K562 (cell line): Measurements from ENCODE around the gene TUBB4B. TPM values are rescaled to one million over a fixed set of nuclear protein-coding genes. Genes with fewer than 3 reads are reported as not detected.

Experiments
- AFF4 ChIP-seq: sonication (generic); formaldehyde crosslinking; IDR thresholded peaks from 2 replicates; pipeline ENCODE4 v1.8.0; 2023; ENCODE audit warnings: mild to moderate bottlenecking, missing genetic modification reagents
- BRF2 ChIP-seq: IDR thresholded peaks from 3 replicates; pipeline ENCODE4 v1.6.1; 2011; ENCODE audit warnings: borderline replicate concordance, mild to moderate bottlenecking; ENCODE audit not compliant: insufficient read length, insufficient read depth
- DMBX1 ChIP-seq: fragments of 250-450 bp; sonication (Bioruptor Pico); IDR thresholded peaks from 2 replicates; pipeline ENCODE4 v1.8.0; 2022; ENCODE audit warnings: inconsistent platforms, mild to moderate bottlenecking, moderate library complexity, borderline replicate concordance
- EP400 ChIP-seq: fragments of 450-650 bp; IDR thresholded peaks from 2 replicates; pipeline ENCODE4 v1.6.1; 2017; ENCODE audit warnings: antibody characterized with exemption, mild to moderate bottlenecking, moderate library complexity
- KLF13 ChIP-seq: fragments of 450-650 bp; IDR thresholded peaks from 2 replicates; pipeline ENCODE4 v1.6.1; 2016; ENCODE audit warnings: missing genetic modification characterization, low read depth, mild to moderate bottlenecking, missing compliant biosample characterization, moderate library complexity, borderline replicate concordance
- MCM2 ChIP-seq: fragments of 450-650 bp; IDR thresholded peaks from 2 replicates; pipeline ENCODE4 v1.6.1; 2017; ENCODE audit warnings: low read depth, mild to moderate bottlenecking
- MCM3 ChIP-seq: fragments of 450-650 bp; IDR thresholded peaks from 2 replicates; pipeline ENCODE4 v1.6.1; 2016
- MCM7 ChIP-seq, 2 experiments: fragments of 450-650 bp; IDR thresholded peaks; 2 replicates each; pipeline ENCODE4 v1.6.1; 2016 to 2018
- PCBP2 ChIP-seq: fragments of 200-400 bp; formaldehyde crosslinking; IDR thresholded peaks from 2 replicates; pipeline ENCODE4 v1.6.1; 2018; ENCODE audit warnings: low read length, low read depth, mild to moderate bottlenecking, moderate library complexity; ENCODE audit not compliant: poor library complexity, severe bottlenecking
- POLR2H ChIP-seq: IDR thresholded peaks from 2 replicates; pipeline ENCODE4 v1.6.1; 2016; ENCODE audit warnings: missing genetic modification characterization, low read depth, mild to moderate bottlenecking, control low read depth, missing compliant biosample characterization, moderate library complexity
- SAP30 ChIP-seq: fragments of 200-600 bp; sonication (generic); IDR thresholded peaks from 2 replicates; pipeline ENCODE4 v1.6.1; 2012; ENCODE audit warnings: borderline replicate concordance, low read depth, mild to moderate bottlenecking, moderate library complexity, low read length, control low read depth, inconsistent platforms; ENCODE audit not compliant: insufficient read depth, poor library complexity, severe bottlenecking
- SFPQ ChIP-seq: fragments of 200-400 bp; formaldehyde crosslinking; IDR thresholded peaks from 2 replicates; pipeline ENCODE4 v1.6.1; 2017; ENCODE audit warnings: mild to moderate bottlenecking, low read depth, low read length, moderate library complexity
- U2AF2 ChIP-seq: fragments of 200-400 bp; formaldehyde crosslinking; optimal IDR thresholded peaks from 2 replicates; pipeline ENCODE3; 2017; ENCODE audit warnings: low read depth, mild to moderate bottlenecking, low read length
- ZNF184 ChIP-seq: sonication (generic); formaldehyde crosslinking; IDR thresholded peaks from 2 replicates; pipeline ENCODE4 v1.5.0; 2020; ENCODE audit warnings: missing genetic modification reagents
- ZNF561 ChIP-seq: fragments of 450-650 bp; formaldehyde crosslinking; conservative IDR thresholded peaks from 2 replicates; pipeline ENCODE4 v1.4.0; 2020; ENCODE audit warnings: mild to moderate bottlenecking, moderate library complexity
- ZNF583 ChIP-seq: fragments of 250-450 bp; sonication (Bioruptor Pico); IDR thresholded peaks from 2 replicates; pipeline ENCODE4 v1.4.0; 2020
- ZNF668 ChIP-seq: fragments of 250-450 bp; sonication (Bioruptor Pico); IDR thresholded peaks from 2 replicates; pipeline ENCODE4 v1.8.0; 2022; ENCODE audit warnings: mild to moderate bottlenecking, inconsistent platforms
- ZNF830 ChIP-seq: fragments of 250-450 bp; sonication (Bioruptor Pico); IDR thresholded peaks from 2 replicates; pipeline ENCODE4 v1.5.0; 2021; ENCODE audit warnings: mild to moderate bottlenecking
- polyA plus RNA-seq, 8 experiments: library from polyadenylated mRNA; depleted of rRNA in 4 of 8; stranded (reverse) in 5 of 8; unstranded in 3 of 8; fragments of >200 nt; fragmentation: Nextera tagmentation in 2 of 8; fragmentation: Illumina TruSeq in 1 of 8; extraction: Ambion mirVana in 2 of 8; extraction: Trizol in 1 of 8; gene quantifications; 2 replicates each; pipeline versions ENCODE4 v1.2.1 to v1.2.3, GENCODE V29; 2011 to 2014; ENCODE audit warnings: inconsistent platforms in 1 of 8, missing spikeins in 1 of 8
- total RNA-seq, 7 experiments: library from RNA; depleted of rRNA in 6 of 7; stranded (reverse); fragments of >200 nt in 6 of 7; fragmentation: Illumina TruSeq in 2 of 7; extraction: Trizol in 2 of 7; gene quantifications; 2 replicates each; pipeline versions ENCODE4 v1.2.1 to v1.2.3, GENCODE V29; 2011 to 2021; ENCODE audit warnings: low replicate concordance in 1 of 7
- TF ChIP-seq, protein P1 (sequence below): fragments of 450-650 bp; IDR thresholded peaks from 2 replicates; pipeline ENCODE4 v1.6.1; 2016

TUBB4B gene
- total and polyA plus RNA-seq, 9 of the 15 experiments (the other 6 are each of a cell fraction or from before 2014, with no cell fraction given), result 24.1 to 443 (median 268) TPM

DNA sequence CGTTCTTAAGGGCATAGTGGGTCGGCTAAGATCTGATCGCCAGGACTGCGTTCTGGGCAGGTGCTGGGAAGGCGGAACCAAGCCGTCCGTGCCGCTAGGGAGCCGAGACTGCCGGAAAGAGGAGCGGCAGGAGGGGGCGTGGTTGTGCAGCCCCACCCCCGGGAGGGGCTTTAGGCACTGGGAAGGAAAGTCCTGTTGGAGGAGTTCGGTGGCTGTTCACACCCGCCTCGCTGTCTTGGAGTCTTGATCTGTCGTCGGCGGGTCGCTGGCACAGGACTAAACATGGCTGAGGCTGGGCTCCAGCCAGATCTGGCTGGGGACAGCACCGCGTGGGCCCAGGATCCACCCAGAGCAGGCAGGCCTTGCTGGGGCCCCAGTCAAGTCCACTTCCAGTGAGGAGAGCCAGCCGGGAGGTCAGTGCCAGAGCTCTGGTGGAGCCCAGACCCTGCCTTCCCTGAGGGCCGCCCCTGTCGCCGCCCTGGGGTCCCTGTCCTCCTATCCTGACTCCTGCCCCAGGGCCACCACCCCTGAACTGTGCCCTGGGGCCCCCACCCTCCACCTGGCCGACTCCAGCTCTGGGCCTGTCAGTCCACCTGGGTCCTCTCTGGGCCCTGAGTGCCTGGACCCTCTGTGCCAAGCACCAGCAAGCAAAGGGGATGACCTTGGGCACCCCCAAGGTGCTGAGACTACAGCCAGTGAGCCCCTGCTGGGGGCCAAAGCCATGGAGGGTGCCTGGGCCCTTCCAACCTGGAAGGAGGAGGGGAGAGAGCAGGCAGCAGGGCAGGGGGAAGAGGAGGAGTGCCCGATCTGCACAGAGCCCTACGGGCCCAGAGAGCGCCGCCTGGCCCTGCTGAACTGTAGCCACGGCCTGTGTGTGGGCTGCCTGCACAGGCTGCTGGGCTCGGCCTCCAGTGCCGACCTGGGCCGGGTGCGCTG is 23.5 kb upstream of the TUBB4B start (continued):
- TF ChIP-seq ZNF668 (CRISPR knock-in tag), result no peak
- TF ChIP-seq MCM7 (IDR thresholded peaks at IDR 0.05), result no peak
- TF ChIP-seq ZNF583, result no peak
- no peak for TF ChIP-seq DMBX1
- no peak for TF ChIP-seq BRF2
- peak; percentile 32 for TF ChIP-seq SAP30
- TF ChIP-seq KLF13 (tag), result peak; percentile 91
- TF ChIP-seq SFPQ, result no peak
- TF ChIP-seq, protein P1, sequence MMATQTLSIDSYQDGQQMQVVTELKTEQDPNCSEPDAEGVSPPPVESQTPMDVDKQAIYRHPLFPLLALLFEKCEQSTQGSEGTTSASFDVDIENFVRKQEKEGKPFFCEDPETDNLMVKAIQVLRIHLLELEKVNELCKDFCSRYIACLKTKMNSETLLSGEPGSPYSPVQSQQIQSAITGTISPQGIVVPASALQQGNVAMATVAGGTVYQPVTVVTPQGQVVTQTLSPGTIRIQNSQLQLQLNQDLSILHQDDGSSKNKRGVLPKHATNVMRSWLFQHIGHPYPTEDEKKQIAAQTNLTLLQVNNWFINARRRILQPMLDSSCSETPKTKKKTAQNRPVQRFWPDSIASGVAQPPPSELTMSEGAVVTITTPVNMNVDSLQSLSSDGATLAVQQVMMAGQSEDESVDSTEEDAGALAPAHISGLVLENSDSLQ, result no peak
- no peak for TF ChIP-seq ZNF184 (CRISPR knock-in tag)
- no peak for TF ChIP-seq ZNF561 (CRISPR knock-in tag)
- TF ChIP-seq MCM3, result no peak
- TF ChIP-seq PCBP2, result no peak
- no peak for TF ChIP-seq AFF4 (CRISPR knock-in tag)
- peak; percentile 19; the same call in 1 of the 2 replicates for TF ChIP-seq EP400
- no peak for TF ChIP-seq MCM2
- no peak for TF ChIP-seq U2AF2
- no peak for TF ChIP-seq ZNF830 (CRISPR knock-in tag)
- TF ChIP-seq POLR2H (tag), result no peak
